Glomerular endothelial cell (primary cell): Measurements from ENCODE around the gene ENOX1. TPM values are rescaled to one million over a fixed set of nuclear protein-coding genes. Genes with fewer than 3 reads are reported as not detected.

Experiments
- DNase-seq: peaks from one replicate; pipeline ENCODE4 v3.0.0-alpha.2; 2011; ENCODE audit warnings: low read depth, low spot score; ENCODE audit errors: extremely low read depth
- total RNA-seq: library from RNA; depleted of rRNA; stranded (reverse); fragments of >200 nt; gene quantifications from 2 replicates; pipeline ENCODE4 v1.2.3, GENCODE V29; 2015

Gene ENOX1
- total RNA-seq, 1 donor from 2014 or later, result 0.18 TPM

- DNase-seq, result no peak
Measured at GRCh38 chr13:43555667-43556066, 231.1 kb downstream of the ENOX1 start.

GRCh38 chr13:43551897-43552456, 234.8 kb downstream of the ENOX1 start:
- no peak for DNase-seq

GRCh38 chr13:43546816-43547215, 240.0 kb downstream of the ENOX1 start:
- no peak for DNase-seq

- DNase-seq, result no peak
Measured at GRCh38 chr13:43546251-43546650, 240.5 kb downstream of the ENOX1 start.

GRCh38 chr13:43545317-43545874, 241.4 kb downstream of the ENOX1 start:
- no peak for DNase-seq

GRCh38 chr13:43544631-43545030, 242.1 kb downstream of the ENOX1 start:
- no peak for DNase-seq

GRCh38 chr13:43544011-43544410, 242.8 kb downstream of the ENOX1 start:
- DNase-seq, result no peak

GRCh38 chr13:43543331-43543730, 243.4 kb downstream of the ENOX1 start:
- no peak for DNase-seq

GRCh38 chr13:43537124-43537523, 249.6 kb downstream of the ENOX1 start:
- no peak for DNase-seq

GRCh38 chr13:43529796-43530195, 257.0 kb downstream of the ENOX1 start:
- no peak for DNase-seq

- no peak for DNase-seq
Measured at GRCh38 chr13:43528992-43529391, 257.8 kb downstream of the ENOX1 start.

- DNase-seq, result no peak
Measured at GRCh38 chr13:43522788-43523187, 264.0 kb downstream of the ENOX1 start.

- no peak for DNase-seq
Measured at GRCh38 chr13:43520351-43520750, 266.4 kb downstream of the ENOX1 start.

- no peak for DNase-seq
Measured at GRCh38 chr13:43518833-43519232, 267.9 kb downstream of the ENOX1 start.

- DNase-seq, result no peak
Measured at GRCh38 chr13:43516401-43516833, 270.4 kb downstream of the ENOX1 start.

- no peak for DNase-seq
Measured at GRCh38 chr13:43515531-43515930, 271.2 kb downstream of the ENOX1 start.

GRCh38 chr13:43514311-43514710, 272.5 kb downstream of the ENOX1 start:
- DNase-seq, result no peak

GRCh38 chr13:43512221-43512620, 274.6 kb downstream of the ENOX1 start:
- no peak for DNase-seq

- no peak for DNase-seq
Measured at GRCh38 chr13:43510956-43511901, 275.5 kb downstream of the ENOX1 start.

GRCh38 chr13:43495732-43496131, 291.0 kb downstream of the ENOX1 start:
- DNase-seq, result no peak

GRCh38 chr13:43494206-43494605, 292.6 kb downstream of the ENOX1 start:
- DNase-seq, result no peak

GRCh38 chr13:43493496-43494000, 293.2 kb downstream of the ENOX1 start:
- no peak for DNase-seq
